Hippocampal formation (tissue), 2 donors: Measurements from ENCODE around the gene NBEA.
A peak's percentile ranks its signal among the peaks of the same experiment; 100 is the strongest.
"Not testable (repeated sequence)": the region's sequence is repeated elsewhere in the genome, so short reads cannot be mapped to it uniquely, and the experiment has no call there.

Experiments used
- DNase-seq, 2 donors: peaks; one replicate each; lab custom pipeline; 2025; lab: John Stamatoyannopoulos, UW

Gene NBEA

GRCh38 chr13:35092251-35092650, 150.2 kb downstream of the NBEA start:
- DNase-seq = no peak

GRCh38 chr13:35092751-35093150, 150.7 kb downstream of the NBEA start:
- DNase-seq = no peak

GRCh38 chr13:35093356-35093755, 151.3 kb downstream of the NBEA start:
- no peak for DNase-seq

GRCh38 chr13:35106771-35107170, 164.7 kb downstream of the NBEA start:
- not testable (repeated sequence) for DNase-seq

GRCh38 chr13:35107535-35107934, 165.5 kb downstream of the NBEA start:
- DNase-seq = no peak

- DNase-seq = not testable (repeated sequence)
Measured at GRCh38 chr13:35113612-35114011, 171.5 kb downstream of the NBEA start.

- DNase-seq = no peak
Measured at GRCh38 chr13:35127466-35127865, 185.4 kb downstream of the NBEA start.

- no peak for DNase-seq
Measured at GRCh38 chr13:35129500-35129899, 187.4 kb downstream of the NBEA start.

GRCh38 chr13:35131471-35131870, 189.4 kb downstream of the NBEA start:
- DNase-seq = no peak

GRCh38 chr13:35136585-35136984, 194.5 kb downstream of the NBEA start:
- DNase-seq = no peak

GRCh38 chr13:35139591-35139990, 197.5 kb downstream of the NBEA start:
- DNase-seq = no peak

- no peak for DNase-seq
Measured at GRCh38 chr13:35140321-35140720, 198.3 kb downstream of the NBEA start.

- no peak for DNase-seq
Measured at GRCh38 chr13:35140831-35141230, 198.8 kb downstream of the NBEA start.

- DNase-seq = no peak
Measured at GRCh38 chr13:35143123-35143522, 201.1 kb downstream of the NBEA start.

GRCh38 chr13:35144166-35144890, 202.3 kb downstream of the NBEA start:
- DNase-seq = no peak

- DNase-seq = no peak
Measured at GRCh38 chr13:35146686-35147085, 204.6 kb downstream of the NBEA start.

GRCh38 chr13:35157143-35157755, 215.2 kb downstream of the NBEA start:
- peak in 1 of 2 donors; percentile 66 for DNase-seq

- DNase-seq = no peak
Measured at GRCh38 chr13:35159041-35159440, 217.0 kb downstream of the NBEA start.

- no peak for DNase-seq
Measured at GRCh38 chr13:35160896-35161295, 218.8 kb downstream of the NBEA start.

- DNase-seq = no peak
Measured at GRCh38 chr13:35162420-35162819, 220.3 kb downstream of the NBEA start.

- DNase-seq = no peak
Measured at GRCh38 chr13:35163674-35164073, 221.6 kb downstream of the NBEA start.

GRCh38 chr13:35164324-35164932, 222.4 kb downstream of the NBEA start:
- DNase-seq = peak in 1 of 2 donors; percentile 76

- DNase-seq = no peak
Measured at GRCh38 chr13:35165205-35165604, 223.1 kb downstream of the NBEA start.
